HL-60 (cell line): Measurements from ENCODE around the gene HIRA.

Experiments used
- GABPA ChIP-seq: IDR thresholded peaks from 2 replicates; pipeline ENCODE4 v1.6.1; 2012; ENCODE audit warnings: low read depth
- POLR2AphosphoS5 ChIP-seq: IDR thresholded peaks from 2 replicates; pipeline ENCODE4 v1.6.1; 2012; ENCODE audit warnings: low read depth
- TF ChIP-seq, protein P1 (sequence below): IDR thresholded peaks from one replicate; pipeline ENCODE4 v1.5.1; 2011; ENCODE audit warnings: low read length, control low read depth, inconsistent platforms; ENCODE audit not compliant: insufficient read depth
- TF ChIP-seq, protein P2 (sequence below): IDR thresholded peaks from 2 replicates; pipeline ENCODE4 v1.6.1; 2012; ENCODE audit warnings: low read depth; ENCODE audit not compliant: insufficient replicate concordance

DNA sequence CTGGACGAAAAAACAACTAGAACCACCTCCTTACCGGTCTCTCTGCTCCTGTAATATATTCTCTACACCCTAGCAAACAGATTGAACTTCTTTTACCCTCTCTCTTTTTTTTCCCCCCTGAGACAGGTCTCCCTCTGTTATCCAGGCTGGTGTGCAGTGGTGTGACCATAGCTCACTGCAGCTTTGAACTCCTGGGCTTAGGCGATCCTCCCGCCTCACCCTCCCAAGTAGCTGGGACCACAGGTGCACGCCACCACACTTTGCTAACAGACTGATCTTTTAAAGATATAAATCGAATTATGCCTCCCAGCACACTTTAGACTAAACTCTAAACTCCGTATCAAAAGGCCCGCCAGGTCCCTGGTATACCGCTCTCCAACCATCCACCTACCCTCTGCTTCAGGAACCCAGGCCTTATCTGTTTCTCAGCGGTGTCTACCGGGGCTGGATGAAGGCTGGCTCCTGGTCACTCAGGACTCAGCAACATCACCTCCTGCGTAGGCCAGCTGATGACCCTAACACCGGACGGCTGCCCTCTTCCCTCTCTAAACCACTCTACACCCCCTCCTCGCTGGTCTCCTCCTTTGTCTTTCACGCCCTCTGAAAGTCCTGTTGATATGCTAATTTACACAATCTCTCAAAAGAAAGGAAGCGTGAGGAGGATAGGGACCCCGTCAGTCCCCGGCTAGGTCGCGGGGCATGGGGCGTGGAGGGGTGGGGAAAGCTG is 15.2 kb upstream of the HIRA start:
- TF ChIP-seq POLR2AphosphoS5 (no peak), GABPA (no peak)
- TF ChIP-seq, protein P1, sequence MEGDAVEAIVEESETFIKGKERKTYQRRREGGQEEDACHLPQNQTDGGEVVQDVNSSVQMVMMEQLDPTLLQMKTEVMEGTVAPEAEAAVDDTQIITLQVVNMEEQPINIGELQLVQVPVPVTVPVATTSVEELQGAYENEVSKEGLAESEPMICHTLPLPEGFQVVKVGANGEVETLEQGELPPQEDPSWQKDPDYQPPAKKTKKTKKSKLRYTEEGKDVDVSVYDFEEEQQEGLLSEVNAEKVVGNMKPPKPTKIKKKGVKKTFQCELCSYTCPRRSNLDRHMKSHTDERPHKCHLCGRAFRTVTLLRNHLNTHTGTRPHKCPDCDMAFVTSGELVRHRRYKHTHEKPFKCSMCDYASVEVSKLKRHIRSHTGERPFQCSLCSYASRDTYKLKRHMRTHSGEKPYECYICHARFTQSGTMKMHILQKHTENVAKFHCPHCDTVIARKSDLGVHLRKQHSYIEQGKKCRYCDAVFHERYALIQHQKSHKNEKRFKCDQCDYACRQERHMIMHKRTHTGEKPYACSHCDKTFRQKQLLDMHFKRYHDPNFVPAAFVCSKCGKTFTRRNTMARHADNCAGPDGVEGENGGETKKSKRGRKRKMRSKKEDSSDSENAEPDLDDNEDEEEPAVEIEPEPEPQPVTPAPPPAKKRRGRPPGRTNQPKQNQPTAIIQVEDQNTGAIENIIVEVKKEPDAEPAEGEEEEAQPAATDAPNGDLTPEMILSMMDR = no peak
- TF ChIP-seq, protein P2, sequence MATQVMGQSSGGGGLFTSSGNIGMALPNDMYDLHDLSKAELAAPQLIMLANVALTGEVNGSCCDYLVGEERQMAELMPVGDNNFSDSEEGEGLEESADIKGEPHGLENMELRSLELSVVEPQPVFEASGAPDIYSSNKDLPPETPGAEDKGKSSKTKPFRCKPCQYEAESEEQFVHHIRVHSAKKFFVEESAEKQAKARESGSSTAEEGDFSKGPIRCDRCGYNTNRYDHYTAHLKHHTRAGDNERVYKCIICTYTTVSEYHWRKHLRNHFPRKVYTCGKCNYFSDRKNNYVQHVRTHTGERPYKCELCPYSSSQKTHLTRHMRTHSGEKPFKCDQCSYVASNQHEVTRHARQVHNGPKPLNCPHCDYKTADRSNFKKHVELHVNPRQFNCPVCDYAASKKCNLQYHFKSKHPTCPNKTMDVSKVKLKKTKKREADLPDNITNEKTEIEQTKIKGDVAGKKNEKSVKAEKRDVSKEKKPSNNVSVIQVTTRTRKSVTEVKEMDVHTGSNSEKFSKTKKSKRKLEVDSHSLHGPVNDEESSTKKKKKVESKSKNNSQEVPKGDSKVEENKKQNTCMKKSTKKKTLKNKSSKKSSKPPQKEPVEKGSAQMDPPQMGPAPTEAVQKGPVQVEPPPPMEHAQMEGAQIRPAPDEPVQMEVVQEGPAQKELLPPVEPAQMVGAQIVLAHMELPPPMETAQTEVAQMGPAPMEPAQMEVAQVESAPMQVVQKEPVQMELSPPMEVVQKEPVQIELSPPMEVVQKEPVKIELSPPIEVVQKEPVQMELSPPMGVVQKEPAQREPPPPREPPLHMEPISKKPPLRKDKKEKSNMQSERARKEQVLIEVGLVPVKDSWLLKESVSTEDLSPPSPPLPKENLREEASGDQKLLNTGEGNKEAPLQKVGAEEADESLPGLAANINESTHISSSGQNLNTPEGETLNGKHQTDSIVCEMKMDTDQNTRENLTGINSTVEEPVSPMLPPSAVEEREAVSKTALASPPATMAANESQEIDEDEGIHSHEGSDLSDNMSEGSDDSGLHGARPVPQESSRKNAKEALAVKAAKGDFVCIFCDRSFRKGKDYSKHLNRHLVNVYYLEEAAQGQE = no peak
